Mammary epithelial cell (primary cell): Measurements from ENCODE around the gene RAB40B.

Source experiments
- CTCF ChIP-seq, 2 donors: IDR thresholded peaks in 1 of 2; conservative IDR thresholded peaks in 1 of 2; 2 replicates each; pipeline ENCODE4 v1.5.1; 2011 to 2012; ENCODE audit warnings: inconsistent platforms in 2 of 2, low read length in 2 of 2, mild to moderate bottlenecking in 2 of 2, control low read depth in 1 of 2, low read depth in 1 of 2; ENCODE audit not compliant: insufficient read depth in 1 of 2; ENCODE audit errors: extremely low read depth in 1 of 2
- EZH2 ChIP-seq: IDR thresholded peaks from 2 replicates; pipeline ENCODE4 v1.6.1; 2012; ENCODE audit warnings: low read length, inconsistent platforms, borderline replicate concordance

GRCh38 chr17:82619641-82620040 lies 78.9 kb downstream of the RAB40B start:
- TF ChIP-seq CTCF (conservative IDR thresholded peaks at IDR 0.05 in 1 of 2, IDR thresholded peaks at IDR 0.05 in 1 of 2; ENCODE audit: extremely low read depth in 1 of 2, insufficient read depth in 1 of 2, low read depth in 1 of 2, low read length in 2 of 2) (no peak), EZH2 (no peak)
